HuH-7 (cell line): ENCODE results near the gene KCTD15.

Experiments
- DNase-seq: peaks from one replicate; pipeline ENCODE4 v3.0.0; 2011; ENCODE audit warnings: low spot score

KCTD15 gene

GRCh38 chr19:33771384-33772101 is 25.1 kb upstream of the KCTD15 start:
- peak; percentile 95 for DNase-seq

- DNase-seq = no peak
These were observed 24.4 kb upstream of the KCTD15 start for GRCh38 chr19:33772102-33772857.

DNA sequence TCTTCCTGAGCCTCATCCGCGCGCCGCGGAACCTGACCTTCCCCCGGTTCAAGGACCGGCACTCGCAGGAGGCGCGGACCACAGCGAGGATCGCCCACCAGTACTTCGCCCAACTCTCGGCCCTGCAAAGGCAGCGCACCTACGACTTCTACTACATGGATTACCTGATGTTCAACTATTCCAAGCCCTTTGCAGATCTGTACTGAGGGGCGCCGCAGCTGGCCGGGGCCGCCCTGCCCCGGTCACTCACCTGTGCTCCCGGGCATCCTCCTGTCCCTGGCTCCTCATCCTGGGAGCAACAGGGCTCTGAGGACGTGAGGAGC is 23.9 kb upstream of the KCTD15 start:
- no peak for DNase-seq

DNA sequence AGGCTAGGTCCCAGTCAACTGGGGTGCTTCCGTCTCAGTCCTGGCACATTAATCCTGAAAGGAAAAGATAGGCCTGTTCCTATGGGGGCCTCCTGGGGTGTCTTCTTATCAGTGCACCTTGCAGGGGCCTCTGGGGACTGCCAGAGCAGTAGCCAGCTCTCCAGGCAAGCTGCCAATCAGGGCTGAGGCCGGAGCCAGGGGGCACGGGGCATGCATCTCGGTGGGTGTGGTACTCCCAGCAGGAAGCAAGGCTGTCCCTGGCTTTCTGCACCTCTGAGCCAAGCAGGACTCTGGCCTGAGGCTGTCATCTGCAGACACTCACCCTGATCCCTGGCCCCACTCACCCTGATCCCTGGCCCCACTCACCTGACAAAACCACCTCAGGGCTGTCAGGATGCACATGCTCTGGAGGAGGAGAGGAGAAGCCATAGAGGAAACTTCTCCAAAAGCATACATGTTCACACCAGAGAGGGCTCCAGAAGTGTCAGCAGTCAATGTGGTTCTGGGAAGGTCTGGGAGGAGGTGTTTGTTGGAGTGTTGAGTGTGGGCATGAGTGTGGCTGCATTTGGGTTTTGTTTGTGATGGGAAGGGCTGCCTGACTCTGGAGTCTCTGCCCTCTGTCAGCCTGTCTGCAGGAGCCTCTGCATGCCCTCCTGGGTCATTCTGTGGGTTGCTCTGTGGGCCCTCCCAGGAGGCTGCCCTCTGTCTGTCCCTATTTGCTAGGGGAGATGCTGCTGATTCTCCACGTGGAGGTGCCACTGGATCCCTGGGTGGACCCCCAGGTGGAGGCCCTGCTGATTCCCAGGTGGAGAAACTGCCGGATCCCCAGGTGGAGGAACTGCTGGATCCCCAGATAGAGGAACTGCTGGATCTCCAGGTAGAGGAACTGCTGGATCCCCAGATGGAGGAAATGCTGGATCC is 22.7 kb upstream of the KCTD15 start:
- DNase-seq = no peak

DNA sequence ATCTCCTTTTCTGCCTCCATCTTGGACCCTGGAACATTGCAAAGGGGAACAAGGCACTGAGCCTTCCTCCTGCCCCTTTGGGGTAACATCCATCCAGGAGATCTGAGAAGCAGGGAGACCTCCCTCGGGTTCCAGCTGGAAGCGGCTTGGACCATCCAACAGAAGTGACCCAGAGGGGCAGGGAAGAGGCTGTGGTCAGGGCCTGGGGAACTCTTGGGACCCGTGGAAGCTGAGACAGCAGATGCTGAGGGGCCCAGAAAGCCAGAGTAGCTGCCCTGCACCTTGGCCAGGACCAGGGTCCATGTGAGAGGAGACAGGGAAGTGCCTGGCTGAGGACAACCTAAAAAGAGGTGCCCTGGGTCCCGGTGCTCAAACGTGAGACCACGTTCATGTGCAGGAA is 21.9 kb upstream of the KCTD15 start:
- no peak for DNase-seq

DNA sequence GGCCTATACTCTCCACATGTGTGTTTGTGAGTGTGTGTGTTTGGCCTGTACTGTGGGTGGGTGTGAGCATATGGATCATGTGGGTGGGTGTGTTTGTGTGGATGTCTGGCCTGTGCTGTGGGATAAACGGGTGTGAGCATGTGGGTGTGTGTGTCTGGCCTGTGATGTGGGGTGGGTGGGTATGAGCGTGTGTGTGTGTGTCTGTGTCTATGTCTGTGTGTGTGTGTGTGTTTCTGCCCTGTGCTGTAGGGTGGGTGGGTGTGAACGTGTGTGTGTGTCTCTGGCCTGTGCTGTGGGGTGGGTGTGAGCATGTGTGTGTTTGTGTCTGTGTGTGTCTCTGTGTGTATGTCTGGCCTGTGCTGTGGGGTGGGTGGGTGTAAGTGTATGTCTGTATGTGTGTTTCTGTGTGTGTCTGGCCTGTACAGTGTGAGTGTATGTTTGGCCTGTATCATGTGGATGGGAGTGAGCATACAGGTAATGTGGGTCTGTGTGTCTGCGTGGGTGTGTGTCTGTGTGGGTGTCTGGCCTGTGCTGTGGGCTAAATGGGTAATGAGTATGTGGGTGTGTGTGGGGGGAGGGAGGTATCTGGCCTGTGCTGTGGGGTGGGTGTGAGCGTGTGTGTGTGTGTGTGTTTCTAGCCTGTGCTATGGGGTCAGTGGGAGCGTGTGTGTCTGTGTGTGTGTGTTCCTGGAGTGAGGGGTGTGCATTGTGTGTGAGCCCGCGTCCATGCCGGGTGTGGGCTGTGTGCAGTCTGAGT is 20.8 kb upstream of the KCTD15 start:
- no peak for DNase-seq

DNA sequence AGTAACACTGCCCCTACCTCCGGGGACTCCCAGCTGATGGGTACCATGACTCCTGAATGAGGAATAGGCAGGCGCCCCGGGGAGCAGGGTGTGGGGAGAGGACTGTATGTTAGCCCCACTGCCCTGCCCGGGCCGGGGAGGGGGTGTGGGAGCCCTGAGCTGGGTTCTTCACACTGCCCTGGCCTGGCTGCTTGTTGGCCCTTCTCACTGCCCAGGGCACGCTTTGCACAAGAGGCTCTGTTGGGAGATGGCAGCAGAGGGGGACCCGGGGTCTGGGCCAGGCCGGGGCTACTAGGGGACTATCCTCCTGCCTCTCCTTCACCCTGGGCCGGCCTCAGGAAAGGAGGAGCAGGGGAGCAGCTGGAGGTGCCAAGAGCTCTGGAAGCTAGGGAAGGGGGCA is 19.3 kb upstream of the KCTD15 start:
- DNase-seq = no peak

DNA sequence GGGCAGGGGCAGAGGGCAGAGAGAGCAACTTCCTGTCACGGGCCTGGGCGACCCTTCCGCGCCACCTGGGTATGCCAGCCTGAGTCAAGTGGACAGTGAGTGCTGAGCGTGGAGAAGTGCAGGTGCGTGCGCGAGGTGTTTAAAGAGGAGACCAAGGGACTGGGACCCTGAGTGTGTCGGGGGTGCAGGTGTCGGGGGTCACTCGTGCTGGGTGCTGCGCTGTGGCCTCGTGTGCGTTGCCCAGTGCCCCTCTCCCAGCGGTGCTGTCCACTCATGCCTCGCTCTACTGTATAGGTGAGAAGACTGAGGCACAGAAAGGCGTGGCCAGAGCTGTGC is 18.9 kb upstream of the KCTD15 start:
- DNase-seq = no peak

- DNase-seq = peak; percentile 96
These were observed 18.4 kb upstream of the KCTD15 start for GRCh38 chr19:33778089-33778791.

DNA sequence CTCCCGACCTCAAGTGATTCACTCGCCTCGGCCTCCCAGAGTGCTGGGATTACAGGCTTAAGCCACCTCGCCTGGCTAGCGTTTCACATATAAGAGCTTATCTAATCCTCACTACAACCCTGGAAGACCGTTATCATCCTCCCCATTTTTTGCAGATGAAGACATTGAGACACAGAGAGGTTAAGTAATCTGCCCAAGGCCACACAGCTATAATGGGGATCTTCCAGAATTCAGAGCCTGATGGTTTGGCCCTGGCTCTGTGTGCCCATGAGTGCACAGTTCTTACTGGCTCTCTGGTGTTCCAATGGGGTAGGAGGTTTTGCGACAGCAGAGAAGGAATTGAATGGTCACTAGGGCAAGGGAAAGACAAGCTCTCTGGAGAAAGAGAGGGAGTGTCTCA is 16.8 kb upstream of the KCTD15 start:
- DNase-seq = no peak

- DNase-seq = no peak
These were observed 16.4 kb upstream of the KCTD15 start for GRCh38 chr19:33780251-33780650.

- DNase-seq = no peak
These were observed 15.9 kb upstream of the KCTD15 start for GRCh38 chr19:33780746-33781145.

DNA sequence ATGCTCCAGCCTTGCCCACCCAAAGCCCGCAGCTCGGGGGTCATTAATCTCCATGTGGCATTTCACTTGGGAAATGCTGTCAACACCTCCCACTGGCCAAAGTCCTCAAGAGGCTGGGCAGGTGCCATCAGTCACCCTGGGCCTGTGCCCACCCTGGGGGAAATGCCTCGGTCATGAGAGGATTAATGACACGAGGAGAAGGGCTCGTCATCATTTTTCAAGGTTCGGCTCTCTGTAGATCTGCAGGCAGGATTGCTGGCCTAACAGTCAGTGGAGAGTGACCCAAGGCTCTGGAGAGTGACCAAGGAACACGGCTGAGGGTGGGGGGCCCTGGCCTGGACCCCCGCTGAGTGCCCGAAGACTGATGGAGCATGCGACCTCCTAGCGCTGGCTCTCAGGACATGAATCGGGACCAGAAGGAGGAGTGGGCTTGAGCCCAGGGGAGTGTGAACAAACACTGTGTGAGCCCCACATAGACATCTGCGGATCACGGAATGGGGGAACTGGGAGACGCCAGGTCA is 15.2 kb upstream of the KCTD15 start:
- DNase-seq = no peak

GRCh38 chr19:33781996-33782395 is 14.7 kb upstream of the KCTD15 start:
- no peak for DNase-seq

- no peak for DNase-seq
These were observed 12.2 kb upstream of the KCTD15 start for GRCh38 chr19:33784432-33784831.

- DNase-seq = no peak
These were observed 10.9 kb upstream of the KCTD15 start for GRCh38 chr19:33785795-33786194.

- no peak for DNase-seq
These were observed 8.0 kb upstream of the KCTD15 start for GRCh38 chr19:33788676-33789075.

DNA sequence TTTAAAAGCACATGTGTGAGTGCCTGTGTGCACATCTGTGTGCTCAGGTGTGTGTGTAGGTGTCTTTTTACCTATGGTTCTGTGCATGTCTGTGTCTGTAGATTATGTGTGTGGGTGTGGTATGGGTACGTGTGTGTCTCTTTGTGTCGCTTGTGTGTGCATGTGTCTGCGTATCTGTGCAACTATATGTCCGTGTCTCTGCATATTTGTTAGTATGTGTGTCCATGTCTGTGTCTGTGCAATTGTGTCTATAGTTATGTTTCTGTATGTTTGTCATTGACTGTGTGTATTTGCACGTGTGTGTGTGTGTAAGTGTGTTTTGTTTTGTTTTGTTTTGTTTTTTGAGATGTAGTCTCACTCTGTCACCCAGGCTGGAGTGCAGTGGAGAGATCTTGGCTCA is 7.3 kb upstream of the KCTD15 start:
- DNase-seq = no peak

DNA sequence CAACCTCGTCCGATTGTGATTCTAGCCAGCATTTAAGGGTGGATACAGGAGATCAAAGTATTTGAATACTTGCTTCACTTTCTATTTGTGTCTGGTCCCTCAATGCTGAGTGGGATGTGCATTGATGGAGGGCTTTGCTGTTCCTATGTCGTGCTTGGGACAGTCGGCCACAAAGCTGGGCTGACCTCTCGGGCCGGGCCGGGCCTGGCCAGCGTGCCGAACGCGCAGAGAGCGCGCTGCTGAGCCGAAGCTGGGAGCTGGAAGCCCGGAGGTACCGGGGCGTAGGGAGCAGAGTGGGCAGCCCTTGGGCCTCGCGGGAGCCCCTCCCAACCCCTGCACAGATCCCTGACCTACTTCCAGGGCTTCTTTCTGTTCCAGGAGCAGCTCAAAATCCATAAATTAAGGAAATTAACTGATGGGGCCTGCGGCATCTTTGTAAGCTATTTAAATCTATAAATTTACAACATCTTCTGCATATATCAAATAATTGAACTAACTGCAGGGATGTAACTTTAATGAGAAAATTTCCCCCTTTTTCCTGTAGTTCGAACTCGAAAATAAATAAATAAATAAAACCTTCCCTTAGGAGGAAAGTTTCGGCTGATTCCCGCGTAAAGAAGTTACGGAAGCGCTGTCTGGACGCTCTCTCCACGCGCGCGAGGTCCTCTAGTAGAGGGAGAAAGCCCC is 1.8 kb upstream of the KCTD15 start:
- no peak for DNase-seq

- DNase-seq = peak; percentile 94
These were observed 1.1 kb upstream of the KCTD15 start for GRCh38 chr19:33795370-33796163.
